Activated naive CD4-positive, alpha-beta T cell treated with anti-CD3 and anti-CD28 coated beads, Interleukin-2, amount 50 U/mL, for 24 hours (primary cell): Measurements from ENCODE around the gene PTPRD.
"Not testable (repeated sequence)": the region's sequence is repeated elsewhere in the genome, so short reads cannot be mapped to it uniquely, and the experiment has no call there.

Source experiments
- H3K27ac Mint-ChIP-seq: one replicate; pipeline ENCODE4 v1.8.0; 2021; ENCODE audit warnings: mild to moderate bottlenecking, mixed read lengths
- H3K27me3 Mint-ChIP-seq: one replicate; pipeline ENCODE4 v1.8.0; 2021; ENCODE audit warnings: mixed read lengths
- H3K36me3 Mint-ChIP-seq: one replicate; pipeline ENCODE4 v1.8.0; 2021; ENCODE audit warnings: mixed read lengths
- H3K4me1 Mint-ChIP-seq: one replicate; pipeline ENCODE4 v1.8.0; 2021; ENCODE audit warnings: mixed read lengths
- H3K4me3 Mint-ChIP-seq: one replicate; pipeline ENCODE4 v1.8.0; 2021; ENCODE audit warnings: mild to moderate bottlenecking, mixed read lengths
- H3K9me3 Mint-ChIP-seq: one replicate; pipeline ENCODE4 v1.8.0; 2021; ENCODE audit warnings: mixed read lengths

The PTPRD gene

GRCh38 chr9:8980496-8981013 is 1632.2 kb downstream of the PTPRD start:
- Mint-ChIP-seq H3K36me3 (no peaks in the 10 kb centered on the region), H3K9me3 (peaks cover 3% of the 10 kb centered on the region), H3K4me3 (no peak overlapping the region), H3K27ac (no peak overlapping the region), H3K4me1 (no peaks in the 10 kb centered on the region), H3K27me3 (no peaks in the 10 kb centered on the region)

DNA sequence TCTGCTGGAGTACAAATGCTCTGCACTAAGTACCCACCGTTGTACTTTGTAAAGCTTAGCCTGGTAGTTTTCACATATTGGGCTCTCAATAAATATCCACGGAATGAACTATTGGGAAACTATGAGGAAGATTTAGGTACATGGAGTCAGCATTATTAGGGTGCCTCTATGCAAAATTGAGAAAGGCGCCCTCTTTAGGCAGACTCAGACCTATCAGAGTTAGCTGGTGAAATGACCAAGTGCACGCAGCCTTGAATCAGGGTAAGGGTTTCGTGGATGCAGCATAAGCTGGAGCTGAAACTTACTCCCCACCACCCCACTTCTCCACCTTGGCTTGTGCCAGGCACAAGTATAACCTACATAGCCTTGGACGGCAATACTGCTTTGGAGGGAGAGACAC is 1634.5 kb downstream of the PTPRD start:
- no peaks in the 10 kb centered on the region for H3K27me3 Mint-ChIP-seq
- H3K36me3 Mint-ChIP-seq = no peaks in the 10 kb centered on the region
- H3K4me1 Mint-ChIP-seq = no peaks in the 10 kb centered on the region
- H3K27ac Mint-ChIP-seq = no peak overlapping the region
- no peak overlapping the region for H3K4me3 Mint-ChIP-seq
- H3K9me3 Mint-ChIP-seq = peaks cover 4% of the 10 kb centered on the region

DNA sequence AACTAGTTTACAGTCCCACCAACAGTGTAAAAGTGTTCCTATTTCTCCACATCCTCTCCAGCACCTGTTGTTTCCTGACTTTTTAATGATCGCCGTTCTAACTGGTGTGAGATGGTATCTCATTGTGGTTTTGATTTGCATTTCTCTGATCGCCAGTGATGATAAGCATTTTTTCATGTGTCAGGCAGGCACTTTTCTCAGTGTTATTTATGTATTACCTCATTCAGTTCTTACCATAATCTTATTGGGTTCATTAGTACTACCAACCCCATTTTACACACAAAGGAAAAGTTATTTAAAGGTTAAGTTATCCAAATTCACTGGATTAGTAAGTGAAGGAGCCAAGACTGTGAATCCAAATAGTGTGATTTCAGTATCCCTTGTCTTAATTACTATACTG is 1644.5 kb downstream of the PTPRD start:
- H3K36me3 Mint-ChIP-seq, H3K27me3 Mint-ChIP-seq, H3K4me1 Mint-ChIP-seq, H3K4me3 Mint-ChIP-seq, H3K27ac Mint-ChIP-seq: not testable (repeated sequence)
- H3K9me3 Mint-ChIP-seq = peaks cover 29% of the 10 kb centered on the region

GRCh38 chr9:8963885-8964284 is 1648.9 kb downstream of the PTPRD start:
- H3K4me3 Mint-ChIP-seq = no peak overlapping the region
- no peak overlapping the region for H3K27ac Mint-ChIP-seq
- no peaks in the 10 kb centered on the region for H3K36me3 Mint-ChIP-seq
- H3K9me3 Mint-ChIP-seq = peaks cover 15% of the 10 kb centered on the region
- no peaks in the 10 kb centered on the region for H3K27me3 Mint-ChIP-seq
- H3K4me1 Mint-ChIP-seq = no peaks in the 10 kb centered on the region

- H3K27me3 Mint-ChIP-seq = no peaks in the 10 kb centered on the region
- no peak overlapping the region for H3K4me3 Mint-ChIP-seq
- H3K9me3 Mint-ChIP-seq = peaks cover 14% of the 10 kb centered on the region
- H3K4me1 Mint-ChIP-seq = no peaks in the 10 kb centered on the region
- no peaks in the 10 kb centered on the region for H3K36me3 Mint-ChIP-seq
- H3K27ac Mint-ChIP-seq = no peak overlapping the region
Observed at GRCh38 chr9:8962084-8962483, 1650.7 kb downstream of the PTPRD start.

- no peaks in the 10 kb centered on the region for H3K4me1 Mint-ChIP-seq
- H3K36me3 Mint-ChIP-seq = no peaks in the 10 kb centered on the region
- H3K27me3 Mint-ChIP-seq = no peaks in the 10 kb centered on the region
- H3K4me3 Mint-ChIP-seq = no peak overlapping the region
- no peak overlapping the region for H3K27ac Mint-ChIP-seq
- H3K9me3 Mint-ChIP-seq = peaks cover 8% of the 10 kb centered on the region
Observed at GRCh38 chr9:8961186-8961851, 1651.5 kb downstream of the PTPRD start.

- no peaks in the 10 kb centered on the region for H3K27me3 Mint-ChIP-seq
- no peak overlapping the region for H3K27ac Mint-ChIP-seq
- H3K9me3 Mint-ChIP-seq = peaks cover 4% of the 10 kb centered on the region
- no peak overlapping the region for H3K4me3 Mint-ChIP-seq
- no peaks in the 10 kb centered on the region for H3K4me1 Mint-ChIP-seq
- H3K36me3 Mint-ChIP-seq = no peaks in the 10 kb centered on the region
Observed at GRCh38 chr9:8960254-8960653, 1652.5 kb downstream of the PTPRD start.

DNA sequence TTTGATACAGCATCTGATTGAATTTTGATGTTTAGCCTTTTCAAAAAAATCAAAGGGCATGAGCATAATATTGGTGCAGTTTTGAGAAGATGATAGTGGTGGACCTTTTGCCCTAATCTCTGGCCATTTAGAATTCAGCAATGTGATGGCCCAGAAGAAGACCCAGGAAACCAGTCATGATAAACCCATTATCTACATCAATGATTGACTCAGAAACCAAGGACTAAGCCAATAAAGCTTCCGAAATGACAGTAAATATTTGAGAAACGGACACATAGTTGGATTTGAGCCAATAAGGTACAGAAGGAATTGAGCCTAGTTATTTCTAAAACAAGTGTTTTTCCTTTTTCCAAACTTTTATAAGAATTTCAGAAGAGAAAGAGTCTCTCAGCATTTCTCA is 1654.4 kb downstream of the PTPRD start:
- Mint-ChIP-seq H3K36me3 (no peaks in the 10 kb centered on the region), H3K27ac (no peak overlapping the region), H3K9me3 (peaks cover 4% of the 10 kb centered on the region)

DNA sequence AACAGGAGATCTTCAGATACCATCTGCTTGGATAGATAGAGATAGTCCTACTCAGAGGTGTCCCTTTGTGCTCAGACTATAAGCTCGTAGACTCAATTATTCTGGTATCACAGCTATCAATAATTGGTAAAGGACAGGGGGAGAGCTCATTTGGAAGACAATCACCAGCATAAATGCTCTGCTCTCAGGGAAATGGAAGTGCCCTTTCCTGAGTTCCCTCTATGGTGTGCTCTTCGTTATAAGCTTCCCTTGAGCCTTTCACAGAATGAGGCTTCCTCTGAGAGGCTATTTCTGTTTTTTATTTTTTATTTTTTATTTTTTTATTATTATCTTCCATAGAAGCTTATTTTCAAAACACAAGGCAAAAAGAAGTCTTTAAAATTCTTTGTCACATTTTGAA is 1657.5 kb downstream of the PTPRD start:
- no peaks in the 10 kb centered on the region for H3K4me1 Mint-ChIP-seq
- H3K27me3 Mint-ChIP-seq = no peaks in the 10 kb centered on the region
- H3K4me3 Mint-ChIP-seq = no peak overlapping the region
- H3K9me3 Mint-ChIP-seq = peaks cover 3% of the 10 kb centered on the region
- no peaks in the 10 kb centered on the region for H3K36me3 Mint-ChIP-seq
- H3K27ac Mint-ChIP-seq = no peak overlapping the region

More for the DNA sequence above, 1654.4 kb downstream of the PTPRD start:
- Mint-ChIP-seq H3K27me3 (no peaks in the 10 kb centered on the region), H3K4me1 (no peaks in the 10 kb centered on the region), H3K4me3 (no peak overlapping the region)

DNA sequence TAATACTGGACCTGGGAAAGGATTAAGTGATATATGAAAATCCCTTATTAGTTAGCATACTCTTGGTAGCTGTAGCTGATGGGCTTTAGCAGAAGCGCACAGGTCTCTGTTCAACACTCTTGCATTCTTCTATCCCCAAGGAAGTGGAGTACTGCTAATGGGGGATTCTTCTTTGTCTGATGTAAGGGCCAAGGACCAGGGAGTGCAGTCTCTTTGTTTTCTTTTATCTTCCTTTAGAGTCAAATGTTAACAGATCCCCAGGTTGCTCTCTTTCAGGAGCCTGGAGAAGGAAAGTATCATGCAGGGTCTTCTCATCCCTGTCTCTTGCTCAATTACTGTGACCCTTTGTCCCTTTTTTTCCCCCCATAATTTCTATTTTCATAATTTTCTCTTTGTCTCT is 1666.3 kb downstream of the PTPRD start:
- Mint-ChIP-seq H3K4me1 (no peaks in the 10 kb centered on the region), H3K36me3 (no peaks in the 10 kb centered on the region), H3K4me3 (no peak overlapping the region), H3K27ac (no peak overlapping the region), H3K9me3 (peaks cover 4% of the 10 kb centered on the region), H3K27me3 (no peaks in the 10 kb centered on the region)

DNA sequence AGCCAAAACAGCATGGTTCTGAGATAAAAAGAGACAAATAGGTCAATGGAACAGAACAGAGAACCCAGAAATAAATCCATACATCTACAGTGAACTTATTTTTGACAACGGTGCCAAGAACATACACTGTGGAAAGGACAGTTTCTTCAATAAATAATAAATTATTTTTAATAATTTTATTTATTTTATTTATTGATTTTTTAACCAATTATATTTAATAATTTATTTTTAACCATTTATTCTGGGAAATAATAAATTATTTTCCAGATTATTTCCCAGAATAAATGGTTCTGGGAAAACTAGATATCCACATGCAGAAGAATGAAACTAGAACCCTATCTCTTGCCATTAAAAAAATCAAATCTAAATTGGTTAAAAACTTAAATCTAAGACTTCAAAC is 1669.4 kb downstream of the PTPRD start:
- Mint-ChIP-seq H3K4me3 (no peak overlapping the region), H3K9me3 (peaks cover 9% of the 10 kb centered on the region), H3K36me3 (no peaks in the 10 kb centered on the region), H3K4me1 (no peaks in the 10 kb centered on the region), H3K27ac (no peak overlapping the region), H3K27me3 (no peaks in the 10 kb centered on the region)

GRCh38 chr9:8940650-8941049 is 1672.2 kb downstream of the PTPRD start:
- Mint-ChIP-seq H3K9me3 (peaks cover 9% of the 10 kb centered on the region), H3K4me3 (no peak overlapping the region), H3K27me3 (no peaks in the 10 kb centered on the region), H3K27ac (no peak overlapping the region), H3K4me1 (no peaks in the 10 kb centered on the region), H3K36me3 (no peaks in the 10 kb centered on the region)

- no peaks in the 10 kb centered on the region for H3K4me1 Mint-ChIP-seq
- no peak overlapping the region for H3K4me3 Mint-ChIP-seq
- peaks cover under 1% of the 10 kb centered on the region for H3K9me3 Mint-ChIP-seq
- no peaks in the 10 kb centered on the region for H3K36me3 Mint-ChIP-seq
- no peak overlapping the region for H3K27ac Mint-ChIP-seq
- no peaks in the 10 kb centered on the region for H3K27me3 Mint-ChIP-seq
Observed at GRCh38 chr9:8926461-8926860, 1686.3 kb downstream of the PTPRD start.

GRCh38 chr9:8924562-8924961 is 1688.2 kb downstream of the PTPRD start:
- Mint-ChIP-seq H3K36me3 (no peaks in the 10 kb centered on the region), H3K4me3 (no peak overlapping the region), H3K9me3 (no peaks in the 10 kb centered on the region), H3K4me1 (no peaks in the 10 kb centered on the region), H3K27me3 (no peaks in the 10 kb centered on the region), H3K27ac (no peak overlapping the region)

GRCh38 chr9:8920478-8921183 is 1692.2 kb downstream of the PTPRD start:
- H3K27me3 Mint-ChIP-seq, H3K27ac Mint-ChIP-seq, H3K9me3 Mint-ChIP-seq, H3K4me1 Mint-ChIP-seq, H3K36me3 Mint-ChIP-seq, H3K4me3 Mint-ChIP-seq: not testable (repeated sequence)

- no peaks in the 10 kb centered on the region for H3K36me3 Mint-ChIP-seq
- H3K27ac Mint-ChIP-seq = no peak overlapping the region
- H3K27me3 Mint-ChIP-seq = no peaks in the 10 kb centered on the region
- H3K4me3 Mint-ChIP-seq = no peak overlapping the region
- H3K9me3 Mint-ChIP-seq = peaks cover 4% of the 10 kb centered on the region
- H3K4me1 Mint-ChIP-seq = no peaks in the 10 kb centered on the region
Observed at GRCh38 chr9:8917956-8918739, 1694.7 kb downstream of the PTPRD start.
